ENCODE data around the gene MFSD11.
"Not testable (repeated sequence)": the region's sequence is repeated elsewhere in the genome, so short reads cannot be mapped to it uniquely, and the experiment has no call there.

The MFSD11 gene

GRCh38 chr17:76796081-76796480 lies 58.2 kb downstream of the MFSD11 start:
- no peak for DNase-seq (ENCODE audit: low read depth in 3 of 3, low spot score in 1 of 3)

DNA sequence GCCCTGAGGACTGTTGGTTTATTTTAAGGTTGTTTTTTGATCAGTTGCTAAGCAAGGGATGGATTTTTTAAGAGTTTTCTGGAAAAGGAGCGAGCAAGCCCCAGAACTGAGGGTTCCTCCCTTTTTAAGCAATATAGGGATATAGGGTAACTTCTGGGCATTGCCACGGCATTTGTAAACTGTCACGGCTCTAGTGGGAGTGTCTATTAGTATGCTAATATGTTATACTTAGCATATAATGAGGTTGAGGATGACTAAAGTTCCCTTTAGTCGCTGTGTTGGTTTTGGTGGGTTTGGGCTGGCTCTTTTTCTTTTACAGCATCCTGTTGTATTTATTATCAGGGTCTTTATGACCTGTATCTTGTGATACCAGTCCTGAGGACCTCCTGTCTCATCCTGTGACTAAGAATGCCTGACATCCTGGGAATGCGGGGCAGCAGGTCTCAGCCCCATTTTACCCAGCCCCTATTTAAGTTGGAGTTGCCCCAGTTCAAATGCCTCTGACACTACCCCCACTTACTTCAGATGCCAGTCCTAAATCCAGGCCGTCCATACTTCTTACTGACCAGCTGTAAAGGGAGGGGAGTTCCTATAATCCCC lies 59.4 kb downstream of the MFSD11 start:
- DNase-seq (ENCODE audit: low read depth in 3 of 3, low spot score in 1 of 3): no peak

DNA sequence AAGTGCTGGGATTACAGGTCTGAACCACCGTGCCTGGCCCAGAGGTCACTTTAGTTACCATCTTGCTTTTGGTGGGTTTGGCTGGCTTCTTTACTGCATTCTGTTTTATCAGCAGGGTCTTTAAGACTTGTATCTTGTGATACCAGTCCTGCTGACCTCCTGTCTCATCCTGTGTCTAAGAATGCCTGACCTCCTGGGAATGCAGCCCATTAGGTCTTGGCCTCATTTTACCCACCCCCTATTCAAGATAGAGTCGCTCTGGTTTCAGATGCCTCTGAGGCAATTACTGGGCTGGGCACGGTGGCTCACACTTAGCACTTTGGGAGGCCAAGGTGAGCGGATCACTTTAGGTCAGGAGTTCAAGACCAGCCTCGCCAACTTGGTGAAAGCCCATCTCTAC lies 63.8 kb downstream of the MFSD11 start:
- no peak for DNase-seq (ENCODE audit: low read depth in 3 of 3, low spot score in 1 of 3)

DNA sequence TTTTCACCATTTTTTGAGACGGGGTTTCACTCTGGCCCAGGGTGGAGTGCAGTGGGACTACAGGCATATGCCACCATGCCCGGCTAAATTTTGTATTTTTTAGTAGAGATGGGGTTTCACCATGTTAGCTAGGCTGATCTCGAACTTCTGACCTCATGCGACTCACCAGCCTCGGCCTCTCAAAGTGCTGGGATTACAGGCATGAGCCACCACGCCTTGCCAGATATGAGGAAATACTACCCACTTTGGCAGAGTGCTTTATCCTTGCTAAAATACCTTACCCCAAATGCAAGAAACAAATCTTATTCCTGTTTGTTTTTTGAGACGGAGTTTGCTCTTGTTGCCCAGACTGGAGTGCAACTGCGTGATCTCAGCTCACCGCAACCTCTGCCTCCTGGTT lies 67.4 kb downstream of the MFSD11 start:
- DNase-seq (ENCODE audit: low read depth in 3 of 3, low spot score in 1 of 3): no peak

- not testable (repeated sequence) for DNase-seq (ENCODE audit: low read depth in 3 of 3, low spot score in 1 of 3)
Measured at GRCh38 chr17:76806151-76806550, 68.2 kb downstream of the MFSD11 start.

GRCh38 chr17:76806767-76807166 lies 68.8 kb downstream of the MFSD11 start:
- not testable (repeated sequence) for DNase-seq (ENCODE audit: low read depth in 3 of 3, low spot score in 1 of 3)

- DNase-seq (ENCODE audit: low read depth in 3 of 3, low spot score in 1 of 3): no peak
Measured at GRCh38 chr17:76808326-76808725, 70.4 kb downstream of the MFSD11 start.

GRCh38 chr17:76810956-76811355 lies 73.0 kb downstream of the MFSD11 start:
- DNase-seq (ENCODE audit: low read depth in 3 of 3, low spot score in 1 of 3): no peak

GRCh38 chr17:76811834-76812233 lies 73.9 kb downstream of the MFSD11 start:
- DNase-seq (ENCODE audit: low read depth in 3 of 3, low spot score in 1 of 3): no peak

DNA sequence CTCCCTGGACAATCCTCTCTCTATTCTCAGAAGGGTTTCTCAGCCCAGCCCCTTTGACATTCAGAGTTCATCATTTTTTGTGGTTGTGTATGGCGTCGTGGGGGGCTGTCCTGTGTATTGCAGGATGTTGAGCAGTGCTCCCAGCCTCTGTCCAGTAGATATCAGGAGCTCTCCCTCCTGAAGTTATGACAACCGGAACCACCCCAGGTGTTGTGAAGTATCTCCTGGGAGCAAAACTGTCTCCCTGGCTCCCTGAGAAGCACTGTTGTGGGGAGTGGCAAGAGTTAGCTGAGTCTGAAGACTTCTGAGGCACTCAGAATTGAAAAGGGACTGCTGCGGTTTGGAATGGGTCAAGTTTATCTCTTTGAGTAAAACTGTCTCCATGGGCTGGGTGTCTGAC lies 74.3 kb downstream of the MFSD11 start:
- DNase-seq (ENCODE audit: low read depth in 3 of 3, low spot score in 1 of 3): no peak

- DNase-seq (ENCODE audit: low read depth in 3 of 3, low spot score in 1 of 3): no peak
Measured at GRCh38 chr17:76812968-76813367, 75.0 kb downstream of the MFSD11 start.

DNA sequence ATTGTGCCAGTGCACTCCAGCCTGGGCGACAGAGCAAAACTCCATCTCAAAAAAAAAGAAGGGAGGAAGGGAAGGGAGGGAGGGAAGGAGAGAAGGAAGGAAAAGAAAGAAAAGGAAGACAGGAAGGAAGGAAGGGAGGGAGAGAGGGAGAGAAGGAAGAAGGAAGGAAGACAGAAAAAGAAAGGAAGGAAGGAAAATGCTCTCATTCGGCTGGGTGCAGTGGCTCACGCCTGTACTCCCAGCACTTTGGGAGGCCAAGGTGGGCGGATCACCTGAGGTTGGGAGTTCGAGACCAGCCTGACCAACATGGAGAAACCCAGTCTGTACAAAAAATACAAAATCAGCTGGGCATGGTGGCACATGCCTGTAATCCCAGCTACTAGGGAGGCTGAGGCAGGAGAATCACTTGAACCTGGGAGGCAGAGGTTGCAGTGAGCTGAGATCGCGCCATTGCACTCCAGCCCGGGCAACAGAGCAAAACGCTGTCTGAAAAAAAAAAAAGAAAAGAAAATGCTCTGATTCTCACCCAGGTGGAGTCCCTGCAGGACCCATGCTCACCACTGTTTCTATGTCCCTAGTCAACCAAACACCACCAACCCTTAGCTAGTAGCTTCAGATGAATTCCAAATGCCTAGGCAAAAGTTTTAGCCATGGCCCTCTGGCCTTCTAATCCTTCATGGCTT lies 78.1 kb downstream of the MFSD11 start:
- DNase-seq (ENCODE audit: low read depth in 3 of 3, low spot score in 1 of 3): not testable (repeated sequence)

GRCh38 chr17:76816590-76817135 lies 78.7 kb downstream of the MFSD11 start:
- peak; percentile 4 to 26 (median 14) for DNase-seq (ENCODE audit: low read depth in 3 of 3, low spot score in 1 of 3)

GRCh38 chr17:76820039-76820438 lies 82.1 kb downstream of the MFSD11 start:
- DNase-seq (ENCODE audit: low read depth in 3 of 3, low spot score in 1 of 3): no peak

GRCh38 chr17:76820561-76820960 lies 82.6 kb downstream of the MFSD11 start:
- DNase-seq (ENCODE audit: low read depth in 3 of 3, low spot score in 1 of 3): no peak

DNA sequence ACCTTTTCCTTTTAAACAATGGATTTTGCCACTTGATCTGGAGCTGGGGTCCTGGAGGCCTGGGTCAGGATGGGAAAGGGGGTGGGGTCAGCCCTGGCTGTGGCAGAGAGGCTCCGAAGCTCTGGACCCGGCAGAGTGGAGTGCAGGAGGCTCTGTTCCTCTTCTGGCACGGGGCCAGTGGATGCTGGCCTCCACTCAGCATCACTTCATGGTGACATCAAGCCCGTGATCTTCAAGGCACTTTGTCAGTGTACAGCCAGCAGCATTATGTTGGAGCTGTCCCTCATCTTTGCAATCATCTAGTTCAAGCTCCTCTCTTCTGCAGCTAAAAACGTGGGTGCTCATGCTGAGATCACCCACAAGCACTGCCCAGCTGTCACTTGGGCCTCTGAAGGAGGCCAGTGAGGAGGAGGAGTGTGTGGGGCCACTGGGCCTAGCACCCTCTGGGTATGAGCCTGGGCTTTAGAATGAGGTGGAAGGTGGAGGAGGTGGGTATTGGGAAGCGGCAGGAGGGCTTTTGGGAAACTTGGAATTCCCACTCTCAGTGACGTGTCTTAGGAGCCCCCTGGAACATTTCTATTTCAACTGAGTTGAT lies 84.4 kb downstream of the MFSD11 start:
- no peak for DNase-seq (ENCODE audit: low read depth in 3 of 3, low spot score in 1 of 3)

- no peak for DNase-seq (ENCODE audit: low read depth in 3 of 3, low spot score in 1 of 3)
Measured at GRCh38 chr17:76824093-76824492, 86.2 kb downstream of the MFSD11 start.

DNA sequence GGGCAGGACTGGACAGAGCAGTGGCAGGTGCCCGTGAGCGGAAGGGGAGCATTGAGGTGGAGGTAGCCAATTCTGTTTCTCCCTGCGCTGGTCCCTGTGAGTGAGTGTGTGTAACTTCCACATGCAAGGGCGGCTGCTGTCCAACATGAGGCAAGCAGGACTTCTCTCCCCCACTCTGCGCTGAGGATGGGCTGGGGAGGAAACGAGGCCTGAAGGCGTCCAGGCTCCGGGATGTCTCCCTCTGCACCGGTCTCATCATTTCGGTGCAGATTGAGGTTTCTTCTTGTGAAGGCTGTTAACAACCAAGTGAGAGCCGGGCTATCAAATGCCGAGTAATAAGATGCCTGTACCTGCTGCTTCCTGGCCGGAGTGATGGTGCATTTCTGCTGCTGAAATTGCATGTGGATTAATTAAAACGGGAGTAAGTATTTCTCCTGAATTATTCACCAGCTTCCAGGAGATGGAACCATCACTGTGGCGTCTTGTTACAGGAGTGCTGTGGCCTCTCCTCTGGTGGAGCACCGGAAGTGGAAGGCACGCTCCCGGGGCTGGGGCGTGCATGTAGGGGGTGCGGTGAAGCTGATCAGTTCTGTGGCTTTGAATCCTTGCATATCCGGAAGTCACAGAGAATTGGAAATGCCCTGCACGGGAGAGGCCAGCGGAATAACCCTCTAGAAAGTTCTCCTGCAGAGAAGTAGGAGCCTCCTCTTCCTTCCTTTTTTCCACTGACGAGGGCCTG lies 88.6 kb downstream of the MFSD11 start:
- no peak for DNase-seq (ENCODE audit: low read depth in 3 of 3, low spot score in 1 of 3)

DNA sequence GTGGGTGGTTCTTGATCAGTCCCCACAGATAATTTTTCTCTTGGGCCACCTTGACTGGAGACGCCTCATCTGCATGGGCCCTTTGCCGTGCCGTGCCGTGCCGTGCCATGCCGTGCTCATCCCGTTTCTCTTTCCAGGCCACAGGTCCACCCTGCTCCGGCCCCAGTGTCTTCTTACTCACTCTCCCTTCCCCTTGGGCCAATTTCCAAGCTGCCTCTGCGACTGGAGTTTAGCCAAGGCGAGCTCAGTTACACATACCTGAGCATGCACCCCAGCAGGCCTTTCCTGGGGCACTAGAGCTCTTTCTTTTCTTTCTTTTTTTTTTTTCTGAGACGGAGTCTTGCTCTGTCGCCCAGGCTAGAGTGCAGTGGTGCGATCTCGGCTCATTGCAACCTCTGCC lies 89.8 kb downstream of the MFSD11 start:
- no peak for DNase-seq (ENCODE audit: low read depth in 3 of 3, low spot score in 1 of 3)

All from stimulated activated CD4-positive, alpha-beta T cell treated with anti-CD3 and anti-CD28 coated beads, TNF-alpha, amount 100 ng/mL, for 1 hour (primary cell).